PFSK-1 (cell line): ENCODE measurements around the gene DAAM2.

ENCODE experiments used
- FOXP2 ChIP-seq: optimal IDR thresholded peaks from 2 replicates; pipeline ENCODE3; 2011; ENCODE audit warnings: borderline replicate concordance, control low read depth, inconsistent platforms; ENCODE audit not compliant: insufficient read depth; ENCODE audit errors: extremely low read length, extremely low read depth
- POLR2AphosphoS5 ChIP-seq: IDR thresholded peaks from 2 replicates; pipeline ENCODE4 v1.6.1; 2012; ENCODE audit warnings: low read depth, mild to moderate bottlenecking, control low read depth, low read length, moderate library complexity
- REST ChIP-seq, 2 experiments: IDR thresholded peaks; 2 replicates each; pipeline versions ENCODE4 v1.6.1 to v1.8.0; 2011 to 2012; ENCODE audit warnings: low read depth in 2 of 2, low read length in 2 of 2, control low read depth in 1 of 2, inconsistent platforms in 1 of 2, mild to moderate bottlenecking in 1 of 2, moderate library complexity in 1 of 2; ENCODE audit not compliant: insufficient read depth in 1 of 2
- SIN3A ChIP-seq: IDR thresholded peaks from 2 replicates; pipeline ENCODE4 v1.6.1; 2012; ENCODE audit warnings: mild to moderate bottlenecking, low read length, moderate library complexity, borderline replicate concordance; ENCODE audit not compliant: insufficient read depth
- TAF1 ChIP-seq: IDR thresholded peaks from 2 replicates; pipeline ENCODE4 v1.6.1; 2012; ENCODE audit warnings: low read length, control low read depth, borderline replicate concordance; ENCODE audit not compliant: insufficient read depth

The DAAM2 gene

GRCh38 chr6:39859025-39859424, 66.8 kb downstream of the DAAM2 start:
- no peak for TF ChIP-seq SIN3A
- no peak for TF ChIP-seq FOXP2
- TF ChIP-seq POLR2AphosphoS5 = no peak
- no peak for TF ChIP-seq TAF1
- TF ChIP-seq REST (IDR thresholded peaks at IDR 0.05; ENCODE audit: insufficient read depth in 1 of 2, low read depth in 2 of 2, low read length in 2 of 2) = no peak

- TF ChIP-seq TAF1 (no peak), POLR2AphosphoS5 (no peak), REST (IDR thresholded peaks at IDR 0.05; ENCODE audit: insufficient read depth in 1 of 2, low read depth in 2 of 2, low read length in 2 of 2) (no peak), SIN3A (no peak), FOXP2 (no peak)
Observed at GRCh38 chr6:39861663-39862062, 69.5 kb downstream of the DAAM2 start.

- TF ChIP-seq SIN3A (no peak), POLR2AphosphoS5 (no peak), TAF1 (no peak), REST (IDR thresholded peaks at IDR 0.05; ENCODE audit: insufficient read depth in 1 of 2, low read depth in 2 of 2, low read length in 2 of 2) (no peak), FOXP2 (no peak)
Observed at GRCh38 chr6:39865011-39865888, 73.1 kb downstream of the DAAM2 start.

- TF ChIP-seq FOXP2 = no peak
- TF ChIP-seq REST (IDR thresholded peaks at IDR 0.05; ENCODE audit: insufficient read depth in 1 of 2, low read depth in 2 of 2, low read length in 2 of 2) = no peak
- no peak for TF ChIP-seq TAF1
- TF ChIP-seq SIN3A = no peak
- no peak for TF ChIP-seq POLR2AphosphoS5
Observed at GRCh38 chr6:39867592-39867991, 75.4 kb downstream of the DAAM2 start.
